Measurements from ENCODE around the gene ZNF438. TPM values are rescaled to one million over a fixed set of nuclear protein-coding genes. Genes with fewer than 3 reads are reported as not detected.
"Not testable (repeated sequence)": the region's sequence is repeated elsewhere in the genome, so short reads cannot be mapped to it uniquely, and the experiment has no call there.

Gene ZNF438
- polyA plus RNA-seq, 4 donors: 7.2 to 11.0 (median 9.3) TPM

- not testable (repeated sequence) for DNase-seq (ENCODE audit: low read depth in 4 of 4, low spot score in 3 of 4)
These were observed 82.4 kb downstream of the ZNF438 start for GRCh38 chr10:30949218-30949617.

- no peak for DNase-seq (ENCODE audit: low read depth in 4 of 4, low spot score in 3 of 4)
These were observed 87.7 kb downstream of the ZNF438 start for GRCh38 chr10:30944005-30944404.

GRCh38 chr10:30943451-30943850 lies 88.2 kb downstream of the ZNF438 start:
- DNase-seq (ENCODE audit: low read depth in 4 of 4, low spot score in 3 of 4): no peak

GRCh38 chr10:30940256-30940655 lies 91.4 kb downstream of the ZNF438 start:
- DNase-seq (ENCODE audit: low read depth in 4 of 4, low spot score in 3 of 4): no peak

- no peak for DNase-seq (ENCODE audit: low read depth in 4 of 4, low spot score in 3 of 4)
These were observed 91.9 kb downstream of the ZNF438 start for GRCh38 chr10:30939643-30940251.

GRCh38 chr10:30935078-30935477 lies 96.6 kb downstream of the ZNF438 start:
- no peak for DNase-seq (ENCODE audit: low read depth in 4 of 4, low spot score in 3 of 4)

- no peak for DNase-seq (ENCODE audit: low read depth in 4 of 4, low spot score in 3 of 4)
These were observed 100.6 kb downstream of the ZNF438 start for GRCh38 chr10:30931094-30931493.

GRCh38 chr10:30929901-30930520 lies 101.7 kb downstream of the ZNF438 start:
- DNase-seq (ENCODE audit: low read depth in 4 of 4, low spot score in 3 of 4): no peak

- DNase-seq (ENCODE audit: low read depth in 4 of 4, low spot score in 3 of 4): not testable (repeated sequence)
These were observed 102.3 kb downstream of the ZNF438 start for GRCh38 chr10:30929311-30929729.

GRCh38 chr10:30928742-30929141 lies 102.9 kb downstream of the ZNF438 start:
- DNase-seq (ENCODE audit: low read depth in 4 of 4, low spot score in 3 of 4): no peak

GRCh38 chr10:30918651-30919050 lies 113.0 kb downstream of the ZNF438 start:
- no peak for DNase-seq (ENCODE audit: low read depth in 4 of 4, low spot score in 3 of 4)

- no peak for DNase-seq (ENCODE audit: low read depth in 4 of 4, low spot score in 3 of 4)
These were observed 113.9 kb downstream of the ZNF438 start for GRCh38 chr10:30917789-30918188.

- DNase-seq (ENCODE audit: low read depth in 4 of 4, low spot score in 3 of 4): no peak
These were observed 114.6 kb downstream of the ZNF438 start for GRCh38 chr10:30917067-30917466.

GRCh38 chr10:30915146-30915545 lies 116.5 kb downstream of the ZNF438 start:
- no peak for DNase-seq (ENCODE audit: low read depth in 4 of 4, low spot score in 3 of 4)

GRCh38 chr10:30911303-30911863 lies 120.3 kb downstream of the ZNF438 start:
- DNase-seq (ENCODE audit: low read depth in 4 of 4, low spot score in 3 of 4): no peak

- DNase-seq (ENCODE audit: low read depth in 4 of 4, low spot score in 3 of 4): no peak
These were observed 128.1 kb downstream of the ZNF438 start for GRCh38 chr10:30903397-30904138.

GRCh38 chr10:30902621-30903396 lies 128.9 kb downstream of the ZNF438 start:
- DNase-seq (ENCODE audit: low read depth in 4 of 4, low spot score in 3 of 4): no peak

GRCh38 chr10:30901487-30901886 lies 130.2 kb downstream of the ZNF438 start:
- DNase-seq (ENCODE audit: low read depth in 4 of 4, low spot score in 3 of 4): not testable (repeated sequence)

GRCh38 chr10:30898964-30899363 lies 132.7 kb downstream of the ZNF438 start:
- no peak for DNase-seq (ENCODE audit: low read depth in 4 of 4, low spot score in 3 of 4)

GRCh38 chr10:30897547-30897946 lies 134.1 kb downstream of the ZNF438 start:
- DNase-seq (ENCODE audit: low read depth in 4 of 4, low spot score in 3 of 4): no peak

- DNase-seq (ENCODE audit: low read depth in 4 of 4, low spot score in 3 of 4): no peak
These were observed 134.6 kb downstream of the ZNF438 start for GRCh38 chr10:30897048-30897447.
